Cerebellar nuclear complex (tissue), 1 donor: ENCODE data around the gene HIRA.
"Not testable (repeated sequence)": the region's sequence is repeated elsewhere in the genome, so short reads cannot be mapped to it uniquely, and the experiment has no call there.

Experiments used
- DNase-seq, 2 experiments: peaks; one replicate each; lab custom pipeline; 2025; lab: John Stamatoyannopoulos, UW

Gene HIRA

GRCh38 chr22:19463491-19464469, 32.2 kb upstream of the HIRA start:
- no peak for DNase-seq

- DNase-seq: no peak
Measured at GRCh38 chr22:19463008-19463407, 31.5 kb upstream of the HIRA start.

DNA sequence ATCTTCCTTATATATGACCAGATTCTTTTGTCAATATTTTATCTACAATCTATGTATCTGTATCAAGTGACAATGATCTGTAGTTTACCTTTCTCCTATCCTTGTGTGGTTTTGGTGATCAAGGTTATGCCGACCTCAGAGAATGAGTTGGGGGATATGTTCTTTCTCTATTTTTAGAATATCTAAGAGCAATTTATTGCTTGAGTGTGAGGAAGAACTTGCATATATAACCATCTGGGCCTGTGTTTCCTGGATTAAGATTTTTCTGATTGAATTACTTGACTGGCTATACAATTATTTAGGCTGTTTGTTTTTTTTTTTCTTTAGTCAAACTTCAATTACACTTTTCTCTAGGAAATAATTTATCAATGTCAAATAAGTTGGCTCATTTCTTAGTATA, 30.0 kb upstream of the HIRA start:
- DNase-seq: no peak

DNA sequence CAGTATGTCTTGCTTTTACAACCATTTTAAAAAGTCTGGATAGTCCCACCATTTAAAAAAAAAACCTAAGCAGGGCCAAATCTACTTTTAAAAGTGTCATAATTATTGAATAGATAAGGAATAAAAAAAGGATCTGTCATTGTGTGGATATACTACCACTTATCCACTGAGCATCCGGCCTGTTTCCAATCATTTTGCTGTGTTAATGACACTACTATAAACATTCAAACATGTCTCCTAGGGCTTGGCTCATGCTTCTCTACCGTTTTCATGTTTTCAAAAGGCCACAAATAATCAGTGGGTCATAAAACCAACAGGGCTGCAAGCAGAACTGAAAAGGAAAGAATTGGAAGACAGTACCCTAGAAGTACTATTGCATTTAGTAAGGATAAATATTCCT, 28.5 kb upstream of the HIRA start:
- DNase-seq: no peak

GRCh38 chr22:19457828-19458428, 26.4 kb upstream of the HIRA start:
- no peak for DNase-seq

GRCh38 chr22:19456541-19456940, 25.0 kb upstream of the HIRA start:
- no peak for DNase-seq

DNA sequence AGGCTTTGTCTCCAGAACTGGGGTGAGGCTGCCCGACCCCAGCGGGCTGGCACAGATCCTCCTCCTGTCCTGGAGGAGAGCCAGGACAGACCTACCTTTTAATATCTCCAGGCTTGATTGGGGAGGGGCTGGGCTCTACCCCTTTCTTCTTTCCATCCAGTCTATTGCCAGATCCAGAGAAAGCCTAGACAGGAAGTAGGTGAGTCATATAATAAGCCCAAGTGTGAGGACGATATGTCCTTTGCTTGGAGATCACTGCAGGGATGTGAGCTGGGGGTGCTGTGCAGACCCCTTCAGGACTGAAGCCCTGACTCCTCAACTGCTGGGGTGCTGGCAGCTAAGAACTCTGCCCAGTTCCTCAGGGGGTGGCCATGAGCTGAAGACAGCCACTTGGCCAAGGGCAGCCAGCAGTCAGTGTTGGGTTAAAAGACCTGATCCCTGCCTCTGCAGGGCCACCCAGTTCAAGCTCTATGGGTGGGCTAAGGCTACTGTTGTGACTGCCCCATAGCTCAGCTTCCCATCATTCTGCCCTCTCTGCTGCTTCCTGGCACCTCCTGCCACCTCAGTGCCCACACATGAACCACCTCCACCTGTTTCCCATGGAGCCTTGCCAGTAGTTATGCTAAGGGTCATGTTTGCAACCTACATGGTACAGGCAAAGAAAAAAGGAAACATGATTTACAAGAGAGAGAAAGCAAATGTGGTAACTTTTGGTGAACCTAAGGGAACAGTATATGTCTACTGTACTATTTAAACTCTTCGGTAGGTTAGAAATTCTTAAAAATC, 24.2 kb upstream of the HIRA start:
- DNase-seq: no peak

GRCh38 chr22:19455033-19455432, 23.5 kb upstream of the HIRA start:
- DNase-seq: no peak

GRCh38 chr22:19454156-19454555, 22.6 kb upstream of the HIRA start:
- DNase-seq: no peak

DNA sequence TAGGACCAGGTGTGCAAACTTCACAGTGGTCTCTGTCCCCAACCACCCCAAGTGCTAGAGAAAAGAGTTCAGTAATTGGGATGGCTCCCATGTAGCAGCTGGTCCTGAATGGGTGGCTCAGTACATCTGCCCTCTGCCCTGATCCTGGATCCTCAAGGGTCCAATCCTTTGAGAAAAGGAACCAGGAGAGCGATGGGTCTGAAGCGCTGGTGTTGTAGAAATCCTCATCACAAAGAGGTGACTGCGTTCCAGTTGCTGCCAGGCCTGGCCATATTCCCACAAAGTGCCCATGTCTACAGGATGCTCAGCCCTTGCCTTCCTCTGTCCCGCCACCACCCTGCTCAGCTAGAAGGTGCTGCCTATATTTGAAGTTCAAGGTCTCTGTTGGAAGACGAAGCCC, 22.2 kb upstream of the HIRA start:
- no peak for DNase-seq

DNA sequence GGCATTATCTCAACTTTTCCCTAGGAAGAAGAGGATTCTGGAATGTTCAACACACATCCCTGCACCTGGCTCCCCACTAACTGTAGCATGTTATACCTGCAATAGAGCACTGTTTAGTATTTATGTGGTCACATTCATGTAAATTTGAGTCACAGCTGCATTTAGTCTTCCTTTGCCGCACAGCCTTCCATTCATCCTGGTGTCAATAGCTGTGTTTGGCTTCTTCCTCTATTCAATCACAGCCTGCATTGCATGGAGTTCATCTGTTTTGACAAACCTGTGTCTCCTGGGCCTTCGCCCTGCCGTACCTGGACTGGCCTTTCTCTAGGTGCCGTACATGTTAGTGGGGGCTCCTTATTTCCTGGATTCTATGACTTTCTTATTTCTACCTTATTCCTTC, 20.0 kb upstream of the HIRA start:
- no peak for DNase-seq

DNA sequence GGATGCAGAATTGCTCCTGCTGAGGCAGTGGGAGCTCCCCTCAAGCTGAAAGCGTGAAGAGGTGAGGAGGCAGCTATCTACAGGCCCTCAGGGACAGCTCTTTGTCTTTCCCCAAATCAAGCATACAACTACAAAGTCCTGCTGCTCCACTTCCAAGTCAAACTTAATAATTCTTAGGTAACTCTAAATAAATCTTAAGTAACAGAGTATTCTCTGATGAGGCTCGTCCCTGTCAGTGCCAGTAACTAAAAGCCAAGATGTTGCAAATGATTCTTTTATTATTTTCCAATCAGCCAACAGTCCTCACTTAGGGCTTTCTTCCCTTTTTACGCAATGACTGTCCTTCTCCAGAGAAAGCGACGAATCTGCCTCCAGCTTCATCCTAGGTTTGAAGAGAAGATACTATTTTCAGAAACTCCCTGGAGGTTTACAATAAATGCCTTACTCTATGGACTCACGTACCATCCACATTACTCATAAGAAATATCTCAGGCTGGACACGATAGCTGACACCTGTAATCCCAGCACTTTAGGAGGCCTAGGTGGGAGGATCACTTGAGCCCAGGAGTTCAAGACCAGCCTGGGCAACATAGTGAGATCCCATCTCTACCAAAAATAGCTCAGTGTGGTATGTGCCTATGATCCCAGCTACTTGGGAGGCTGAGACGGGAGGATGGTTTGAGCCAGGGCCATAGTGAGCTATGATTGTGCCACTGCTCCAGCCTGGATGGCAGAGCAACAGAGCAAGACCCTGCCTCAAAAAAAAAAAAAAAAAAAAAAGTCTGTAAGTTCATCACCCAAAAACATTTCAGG, 19.0 kb upstream of the HIRA start:
- no peak for DNase-seq

- no peak for DNase-seq
Measured at GRCh38 chr22:19449422-19449767, 17.9 kb upstream of the HIRA start.

GRCh38 chr22:19448739-19449421, 17.3 kb upstream of the HIRA start:
- DNase-seq: no peak

DNA sequence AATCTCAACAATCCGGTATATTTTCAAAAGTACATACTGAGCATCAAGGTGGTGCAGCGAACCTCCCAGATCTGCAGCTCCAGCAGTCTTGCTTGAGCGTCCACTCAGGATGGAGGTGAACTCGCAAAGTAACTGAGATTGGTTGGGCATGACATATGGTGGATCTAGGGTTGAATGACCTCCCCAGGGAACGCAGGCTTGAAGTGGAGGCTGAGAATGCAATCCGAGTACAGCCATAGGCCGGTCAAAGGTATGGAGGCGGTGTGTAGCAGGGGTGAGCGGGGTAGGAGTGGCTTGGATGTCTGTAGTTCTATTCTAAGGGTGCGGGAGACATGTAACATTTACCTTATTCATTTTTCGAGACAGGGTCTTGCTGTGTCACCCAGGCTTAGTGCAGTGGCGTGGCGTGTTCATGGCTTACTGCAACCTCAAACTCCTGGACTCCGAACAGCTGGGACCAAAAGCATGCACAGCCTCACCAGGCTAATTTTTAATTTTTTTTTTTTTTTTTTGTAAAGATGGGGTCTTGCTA, 16.6 kb upstream of the HIRA start:
- DNase-seq: peak in 1 of 2 experiments; percentile 40

- peak; percentile 60 to 85 for DNase-seq
Measured at GRCh38 chr22:19447330-19448075, 16.0 kb upstream of the HIRA start, which contains the start of gene C22orf39. TSS of gene C22orf39 (minus strand) at chr22:19447711. CDS start at chr22:19447688, 23 bp downstream.

DNA sequence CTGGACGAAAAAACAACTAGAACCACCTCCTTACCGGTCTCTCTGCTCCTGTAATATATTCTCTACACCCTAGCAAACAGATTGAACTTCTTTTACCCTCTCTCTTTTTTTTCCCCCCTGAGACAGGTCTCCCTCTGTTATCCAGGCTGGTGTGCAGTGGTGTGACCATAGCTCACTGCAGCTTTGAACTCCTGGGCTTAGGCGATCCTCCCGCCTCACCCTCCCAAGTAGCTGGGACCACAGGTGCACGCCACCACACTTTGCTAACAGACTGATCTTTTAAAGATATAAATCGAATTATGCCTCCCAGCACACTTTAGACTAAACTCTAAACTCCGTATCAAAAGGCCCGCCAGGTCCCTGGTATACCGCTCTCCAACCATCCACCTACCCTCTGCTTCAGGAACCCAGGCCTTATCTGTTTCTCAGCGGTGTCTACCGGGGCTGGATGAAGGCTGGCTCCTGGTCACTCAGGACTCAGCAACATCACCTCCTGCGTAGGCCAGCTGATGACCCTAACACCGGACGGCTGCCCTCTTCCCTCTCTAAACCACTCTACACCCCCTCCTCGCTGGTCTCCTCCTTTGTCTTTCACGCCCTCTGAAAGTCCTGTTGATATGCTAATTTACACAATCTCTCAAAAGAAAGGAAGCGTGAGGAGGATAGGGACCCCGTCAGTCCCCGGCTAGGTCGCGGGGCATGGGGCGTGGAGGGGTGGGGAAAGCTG, 15.2 kb upstream of the HIRA start:
- no peak for DNase-seq

- not testable (repeated sequence) for DNase-seq
Measured at GRCh38 chr22:19445279-19445982, 13.9 kb upstream of the HIRA start.
